K562 (cell line): ENCODE results near the gene SCP2. TPM values are rescaled to one million over a fixed set of nuclear protein-coding genes. Genes with fewer than 3 reads are reported as not detected.

Experiments used
- BHLHE40 ChIP-seq: IDR thresholded peaks from 2 replicates; pipeline ENCODE4 v1.6.1; 2011; ENCODE audit warnings: low read length, improper control_type of control experiment
- CBX2 ChIP-seq: fragments of 200-600 bp; sonication (generic); IDR thresholded peaks from one replicate; pipeline ENCODE4 v1.6.1; 2012; ENCODE audit warnings: mild to moderate bottlenecking, low read length, inconsistent platforms; ENCODE audit not compliant: insufficient read depth, poor library complexity, severe bottlenecking
- TOE1 ChIP-seq, 2 experiments: fragments of 450-650 bp in 1 of 2; sonication (generic) in 1 of 2; formaldehyde crosslinking in 1 of 2; IDR thresholded peaks; 2 replicates each; pipeline versions ENCODE4 v1.7.1 to v1.8.0; 2016 to 2022; ENCODE audit warnings: borderline replicate concordance in 2 of 2, mild to moderate bottlenecking in 2 of 2, antibody characterized with exemption in 1 of 2, inconsistent platforms in 1 of 2, low read depth in 1 of 2, missing genetic modification reagents in 1 of 2, moderate library complexity in 1 of 2
- ZFX ChIP-seq: sonication (generic); formaldehyde crosslinking; IDR thresholded peaks from 2 replicates; pipeline ENCODE4 v1.8.0; 2022; ENCODE audit warnings: mild to moderate bottlenecking, missing genetic modification reagents, moderate library complexity
- polyA plus RNA-seq, 8 experiments: library from polyadenylated mRNA; depleted of rRNA in 4 of 8; stranded (reverse) in 5 of 8; unstranded in 3 of 8; fragments of >200 nt; fragmentation: Nextera tagmentation in 2 of 8; fragmentation: Illumina TruSeq in 1 of 8; extraction: Ambion mirVana in 2 of 8; extraction: Trizol in 1 of 8; gene quantifications; 2 replicates each; pipeline versions ENCODE4 v1.2.1 to v1.2.3, GENCODE V29; 2011 to 2014; ENCODE audit warnings: inconsistent platforms in 1 of 8, missing spikeins in 1 of 8
- total RNA-seq, 7 experiments: library from RNA; depleted of rRNA in 6 of 7; stranded (reverse); fragments of >200 nt in 6 of 7; fragmentation: Illumina TruSeq in 2 of 7; extraction: Trizol in 2 of 7; gene quantifications; 2 replicates each; pipeline versions ENCODE4 v1.2.1 to v1.2.3, GENCODE V29; 2011 to 2021; ENCODE audit warnings: low replicate concordance in 1 of 7
- TF ChIP-seq, protein P1 (sequence below): fragments of 450-650 bp; IDR thresholded peaks from 2 replicates; pipeline ENCODE4 v1.6.1; 2017; ENCODE audit warnings: antibody characterized with exemption, mild to moderate bottlenecking
- TF ChIP-seq, protein P2 (sequence below): sonication (generic); formaldehyde crosslinking; IDR thresholded peaks from 2 replicates; pipeline ENCODE4 v1.9.0; 2022; ENCODE audit warnings: mild to moderate bottlenecking, missing genetic modification reagents
- TF ChIP-seq, protein P3 (sequence below): sonication (generic); formaldehyde crosslinking; IDR thresholded peaks from 2 replicates; pipeline ENCODE4 v1.8.0; 2022; ENCODE audit warnings: missing genetic modification reagents, mild to moderate bottlenecking, moderate library complexity, borderline replicate concordance
- TF ChIP-seq, protein P4 (sequence below): fragments of 450-650 bp; IDR thresholded peaks from 2 replicates; pipeline ENCODE4 v1.6.1; 2018; ENCODE audit warnings: mild to moderate bottlenecking, low read depth; ENCODE audit not compliant: partially characterized antibody

Gene SCP2
- total and polyA plus RNA-seq, 9 of the 15 experiments (the other 6 are each of a cell fraction or from before 2014, with no cell fraction given), result 63.8 to 258 (median 106) TPM

DNA sequence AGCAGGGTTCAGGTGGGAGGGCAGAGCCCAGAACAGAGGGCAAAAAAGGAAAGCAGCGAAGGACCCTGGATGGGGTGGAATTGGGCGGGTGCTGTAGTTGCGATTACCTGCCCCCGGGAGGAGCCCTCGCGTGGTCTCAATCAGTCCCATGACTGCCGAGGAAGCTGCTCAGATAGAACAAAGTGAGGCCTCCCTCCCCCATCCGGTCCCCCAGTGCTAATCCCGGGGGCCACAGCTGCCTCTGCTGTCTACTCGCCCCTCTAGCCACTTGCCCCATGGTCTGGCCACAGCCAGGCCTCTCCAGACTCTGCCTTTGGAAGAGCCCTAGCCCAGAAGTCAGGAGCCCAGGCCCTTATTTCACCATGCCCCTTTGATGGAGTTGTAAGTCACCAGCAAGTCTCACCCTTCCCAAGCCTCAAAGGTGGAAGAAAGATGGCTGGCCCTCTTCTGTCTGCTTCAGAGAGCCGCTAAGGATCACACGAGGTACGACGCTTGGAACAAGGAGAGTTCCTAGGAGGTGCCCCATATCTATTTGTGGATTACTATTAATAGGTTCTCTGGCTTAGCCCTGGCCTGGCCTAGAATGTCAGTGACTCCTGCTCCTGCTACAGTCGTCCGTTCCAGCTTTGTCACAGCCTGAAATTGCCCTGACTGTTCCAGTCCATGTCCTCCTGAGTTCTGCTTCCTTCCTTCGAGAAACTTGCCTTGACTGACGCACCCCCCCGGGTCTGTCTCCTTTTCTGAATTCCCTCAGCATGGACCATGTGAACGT, 22.0 kb upstream of the SCP2 start (continued):
- TF ChIP-seq TOE1 (IDR thresholded peaks at IDR 0.05; ENCODE audit: borderline replicate concordance), result peak; percentile 74
- no peak for TF ChIP-seq TOE1 (CRISPR knock-in tag; IDR thresholded peaks at IDR 0.05; ENCODE audit: borderline replicate concordance, low read depth)
- TF ChIP-seq ZFX, result peak; percentile 48; the same call in 1 of the 2 replicates
- TF ChIP-seq, protein P1, sequence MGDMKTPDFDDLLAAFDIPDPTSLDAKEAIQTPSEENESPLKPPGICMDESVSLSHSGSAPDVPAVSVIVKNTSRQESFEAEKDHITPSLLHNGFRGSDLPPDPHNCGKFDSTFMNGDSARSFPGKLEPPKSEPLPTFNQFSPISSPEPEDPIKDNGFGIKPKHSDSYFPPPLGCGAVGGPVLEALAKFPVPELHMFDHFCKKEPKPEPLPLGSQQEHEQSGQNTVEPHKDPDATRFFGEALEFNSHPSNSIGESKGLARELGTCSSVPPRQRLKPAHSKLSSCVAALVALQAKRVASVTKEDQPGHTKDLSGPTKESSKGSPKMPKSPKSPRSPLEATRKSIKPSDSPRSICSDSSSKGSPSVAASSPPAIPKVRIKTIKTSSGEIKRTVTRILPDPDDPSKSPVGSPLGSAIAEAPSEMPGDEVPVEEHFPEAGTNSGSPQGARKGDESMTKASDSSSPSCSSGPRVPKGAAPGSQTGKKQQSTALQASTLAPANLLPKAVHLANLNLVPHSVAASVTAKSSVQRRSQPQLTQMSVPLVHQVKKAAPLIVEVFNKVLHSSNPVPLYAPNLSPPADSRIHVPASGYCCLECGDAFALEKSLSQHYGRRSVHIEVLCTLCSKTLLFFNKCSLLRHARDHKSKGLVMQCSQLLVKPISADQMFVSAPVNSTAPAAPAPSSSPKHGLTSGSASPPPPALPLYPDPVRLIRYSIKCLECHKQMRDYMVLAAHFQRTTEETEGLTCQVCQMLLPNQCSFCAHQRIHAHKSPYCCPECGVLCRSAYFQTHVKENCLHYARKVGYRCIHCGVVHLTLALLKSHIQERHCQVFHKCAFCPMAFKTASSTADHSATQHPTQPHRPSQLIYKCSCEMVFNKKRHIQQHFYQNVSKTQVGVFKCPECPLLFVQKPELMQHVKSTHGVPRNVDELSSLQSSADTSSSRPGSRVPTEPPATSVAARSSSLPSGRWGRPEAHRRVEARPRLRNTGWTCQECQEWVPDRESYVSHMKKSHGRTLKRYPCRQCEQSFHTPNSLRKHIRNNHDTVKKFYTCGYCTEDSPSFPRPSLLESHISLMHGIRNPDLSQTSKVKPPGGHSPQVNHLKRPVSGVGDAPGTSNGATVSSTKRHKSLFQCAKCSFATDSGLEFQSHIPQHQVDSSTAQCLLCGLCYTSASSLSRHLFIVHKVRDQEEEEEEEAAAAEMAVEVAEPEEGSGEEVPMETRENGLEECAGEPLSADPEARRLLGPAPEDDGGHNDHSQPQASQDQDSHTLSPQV, result peak; percentile 61
- no peak for TF ChIP-seq CBX2
- TF ChIP-seq BHLHE40, result no peak; the same call in 1 of the 2 replicates
- TF ChIP-seq, protein P2, sequence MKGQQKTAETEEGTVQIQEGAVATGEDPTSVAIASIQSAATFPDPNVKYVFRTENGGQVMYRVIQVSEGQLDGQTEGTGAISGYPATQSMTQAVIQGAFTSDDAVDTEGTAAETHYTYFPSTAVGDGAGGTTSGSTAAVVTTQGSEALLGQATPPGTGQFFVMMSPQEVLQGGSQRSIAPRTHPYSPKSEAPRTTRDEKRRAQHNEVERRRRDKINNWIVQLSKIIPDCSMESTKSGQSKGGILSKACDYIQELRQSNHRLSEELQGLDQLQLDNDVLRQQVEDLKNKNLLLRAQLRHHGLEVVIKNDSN (CRISPR knock-in tag), result peak; percentile 25; the same call in 1 of the 2 replicates
- TF ChIP-seq, protein P3, sequence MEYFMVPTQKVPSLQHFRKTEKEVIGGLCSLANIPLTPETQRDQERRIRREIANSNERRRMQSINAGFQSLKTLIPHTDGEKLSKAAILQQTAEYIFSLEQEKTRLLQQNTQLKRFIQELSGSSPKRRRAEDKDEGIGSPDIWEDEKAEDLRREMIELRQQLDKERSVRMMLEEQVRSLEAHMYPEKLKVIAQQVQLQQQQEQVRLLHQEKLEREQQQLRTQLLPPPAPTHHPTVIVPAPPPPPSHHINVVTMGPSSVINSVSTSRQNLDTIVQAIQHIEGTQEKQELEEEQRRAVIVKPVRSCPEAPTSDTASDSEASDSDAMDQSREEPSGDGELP (CRISPR knock-in tag), result peak; percentile 39
- TF ChIP-seq, protein P4, sequence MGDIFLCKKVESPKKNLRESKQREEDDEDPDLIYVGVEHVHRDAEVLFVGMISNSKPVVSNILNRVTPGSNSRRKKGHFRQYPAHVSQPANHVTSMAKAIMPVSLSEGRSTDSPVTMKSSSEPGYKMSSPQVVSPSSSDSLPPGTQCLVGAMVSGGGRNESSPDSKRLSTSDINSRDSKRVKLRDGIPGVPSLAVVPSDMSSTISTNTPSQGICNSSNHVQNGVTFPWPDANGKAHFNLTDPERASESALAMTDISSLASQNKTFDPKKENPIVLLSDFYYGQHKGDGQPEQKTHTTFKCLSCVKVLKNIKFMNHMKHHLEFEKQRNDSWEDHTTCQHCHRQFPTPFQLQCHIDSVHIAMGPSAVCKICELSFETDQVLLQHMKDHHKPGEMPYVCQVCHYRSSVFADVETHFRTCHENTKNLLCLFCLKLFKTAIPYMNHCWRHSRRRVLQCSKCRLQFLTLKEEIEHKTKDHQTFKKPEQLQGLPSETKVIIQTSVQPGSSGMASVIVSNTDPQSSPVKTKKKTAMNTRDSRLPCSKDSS, result no peak
- TF ChIP-seq, all 486 proteins: peak for 25
